Transverse colon (tissue), 4 donors: ENCODE results near the gene CWF19L1. TPM values are rescaled to one million over a fixed set of nuclear protein-coding genes. Genes with fewer than 3 reads are reported as not detected.

Experiments used
- DNase-seq: peaks from one replicate; pipeline ENCODE4 v3.0.0-alpha.2; 2019
- H3K27ac ChIP-seq, 4 donors: fragments of 200-600 bp; sonication (generic); 2 replicates each; pipeline ENCODE4 v1.5.1; 2016 to 2018; ENCODE audit warnings: inconsistent platforms in 4 of 4
- H3K27me3 ChIP-seq: fragments of 200-600 bp; sonication (generic); 2 replicates; pipeline ENCODE4 v1.5.1; 2017; ENCODE audit warnings: inconsistent platforms
- H3K36me3 ChIP-seq, 4 donors: fragments of 200-600 bp; sonication (generic); 2 replicates each; pipeline ENCODE4 v1.5.1; 2017 to 2019; ENCODE audit warnings: inconsistent platforms in 4 of 4
- H3K4me1 ChIP-seq, 4 donors: fragments of 200-600 bp; sonication (generic); 2 replicates each; pipeline ENCODE4 v1.5.1; 2017 to 2020; ENCODE audit warnings: inconsistent platforms in 4 of 4
- H3K4me3 ChIP-seq, 4 donors: fragments of 200-600 bp; sonication (generic); 1 replicate in 1 of 4; 2 replicates in 3 of 4; pipeline versions ENCODE4 v1.5.1 to v1.6.1; 2017 to 2019; ENCODE audit warnings: inconsistent platforms in 4 of 4
- H3K9me3 ChIP-seq, 2 donors: fragments of 200-600 bp; sonication (generic); 2 replicates each; pipeline ENCODE4 v1.5.1; 2017 to 2019; ENCODE audit warnings: inconsistent platforms in 2 of 2
- CTCF ChIP-seq, 5 experiments: fragments of 200-600 bp in 3 of 5; fragments of 450-650 bp in 2 of 5; sonication (generic) in 3 of 5; IDR thresholded peaks; 1 replicate in 2 of 5; 2 replicates in 3 of 5; pipeline ENCODE4 v1.5.1; 2016 to 2017; ENCODE audit warnings: antibody characterized with exemption in 5 of 5, inconsistent platforms in 3 of 5, mild to moderate bottlenecking in 2 of 5, moderate library complexity in 1 of 5
- EP300 ChIP-seq: sonication (generic); formaldehyde crosslinking; IDR thresholded peaks from one replicate; pipeline ENCODE4 v1.6.1; 2017; ENCODE audit warnings: antibody characterized with exemption, low read depth
- POLR2A ChIP-seq: fragments of 450-650 bp; IDR thresholded peaks from one replicate; pipeline ENCODE4 v1.6.1; 2016; ENCODE audit warnings: antibody characterized with exemption, mild to moderate bottlenecking, moderate library complexity
- POLR2AphosphoS5 ChIP-seq, 3 donors: sonication (generic); formaldehyde crosslinking; IDR thresholded peaks; one replicate each; pipeline ENCODE4 v1.6.1; 2016; ENCODE audit warnings: antibody characterized with exemption in 3 of 3
- WGBS, 2 donors: methylation state at CpG; one replicate each; pipeline ENCODE4 v1.1.5; 2018; ENCODE audit warnings: low coverage in 1 of 2; 5-methylcytosine and 5-hydroxymethylcytosine counted together
- in situ Hi-C, 4 donors: fragments of 200-750 bp; cut with MboI; loops; one replicate each; pipeline versions ENCODE4 v1.15.0 to v1.15.1; 2017; ENCODE audit warnings: low sequenced_read_pairs in 3 of 4, low pct_ligation_motif_present in 1 of 4, low pct_unique_long_range_greater_than_20kb in 1 of 4
- intact Hi-C: fragments of 100-400 bp; cut with DNase I; formaldehyde crosslinking; loops from one replicate; pipeline ENCODE4 v1.15.1; 2023; ENCODE audit warnings: low total_unique reads
- total RNA-seq, 4 donors: library from RNA; depleted of rRNA; stranded (reverse); fragments of >200 nt; gene quantifications; one replicate each; pipeline ENCODE4 v1.1.0, GENCODE V29; 2016

Gene CWF19L1
- total RNA-seq, 4 donors from 2014 or later = 2.2 to 15.2 (median 13.0) TPM

- Histone ChIP-seq H3K36me3 (peaks cover 0 to 32% (median 12%) of the 10 kb centered on the region in 4 donors), H3K27me3 (no peaks in the 10 kb centered on the region), H3K4me1 (no peaks in the 10 kb centered on the region), H3K9me3 (no peaks in the 10 kb centered on the region), H3K27ac (no peak overlapping the region), H3K4me3 (no peak overlapping the region)
- intact Hi-C loops = no loop called here
- TF ChIP-seq POLR2A (no peak), CTCF (IDR thresholded peaks at IDR 0.05) (no peak), POLR2AphosphoS5 (IDR thresholded peaks at IDR 0.05) (no peak), EP300 (no peak)
- 83 to 96% methylated on average over 1 of the region's 1 CpG for WGBS, 2 donors
- in situ Hi-C loops = no loop called here
- no peak for DNase-seq
Measured at GRCh38 chr10:100194711-100195110, 72.7 kb downstream of the CWF19L1 start.

- TF ChIP-seq CTCF (IDR thresholded peaks at IDR 0.05) = no peak
- TF ChIP-seq POLR2A = no peak
- TF ChIP-seq POLR2AphosphoS5 (IDR thresholded peaks at IDR 0.05) = no peak
- no peak for TF ChIP-seq EP300
- intact Hi-C loops = no loop called here
- Histone ChIP-seq H3K4me1 (peaks cover 0 to 7% (median 2%) of the 10 kb centered on the region in 4 donors), H3K27ac (no peak overlapping the region), H3K27me3 (no peaks in the 10 kb centered on the region), H3K9me3 (no peaks in the 10 kb centered on the region), H3K4me3 (no peak overlapping the region), H3K36me3 (peaks cover 0 to 17% (median 9%) of the 10 kb centered on the region in 4 donors)
- 76 to 96% methylated on average over 2 of the region's 2 CpGs for WGBS, 2 donors
- no peak for DNase-seq
- in situ Hi-C loops = no loop called here
Measured at GRCh38 chr10:100192350-100192749, 75.1 kb downstream of the CWF19L1 start.

GRCh38 chr10:100186253-100187212, 80.9 kb downstream of the CWF19L1 start:
- intact Hi-C loops = no loop called here

More at GRCh38 chr10:100186253-100187212, 80.9 kb downstream of the CWF19L1 start:
- H3K36me3 ChIP-seq = peaks cover 0 to 7% (median 2%) of the 10 kb centered on the region in 4 donors
- peak overlapping the region; percentile 21 to 93 (median 80) for H3K4me3 ChIP-seq
- 0 to 31% methylated on average over 9 to 27 of the region's 28 CpGs for WGBS, 2 donors
- TF ChIP-seq POLR2AphosphoS5 (IDR thresholded peaks at IDR 0.05) (no peak), EP300 (no peak), CTCF (IDR thresholded peaks at IDR 0.05) (no peak), POLR2A (no peak)
- H3K27ac ChIP-seq = peak overlapping the region; percentile 89 to 97 (median 92)
- peaks cover 15 to 51% (median 33%) of the 10 kb centered on the region in 4 donors for H3K4me1 ChIP-seq
- H3K27me3 ChIP-seq = no peaks in the 10 kb centered on the region
- no peaks in the 10 kb centered on the region for H3K9me3 ChIP-seq
- in situ Hi-C loops = no loop called here
- DNase-seq = peak; percentile 58
